Measurements from ENCODE around the gene RAB1A. TPM values are rescaled to one million over a fixed set of nuclear protein-coding genes. Genes with fewer than 3 reads are reported as not detected.

The RAB1A gene
- polyA plus RNA-seq, 1 experiment = 292 TPM

DNA sequence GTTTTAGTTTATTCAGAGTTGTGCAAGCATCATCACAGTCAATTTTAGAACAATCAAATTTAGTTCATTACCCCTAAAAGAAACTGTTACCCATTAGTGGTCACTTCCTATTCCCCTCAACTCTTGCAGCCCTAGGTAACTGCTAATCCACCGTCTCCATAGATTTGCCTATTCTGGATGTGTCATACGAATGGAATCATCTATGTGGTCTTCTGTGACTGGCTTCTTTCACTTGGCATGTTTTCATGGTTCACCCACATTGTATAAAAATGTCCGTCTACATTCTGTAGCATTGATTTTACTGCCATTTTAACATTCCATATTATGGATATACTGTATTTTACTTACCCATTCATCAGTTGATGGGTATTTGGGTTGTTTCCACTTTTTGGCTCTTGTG lies 79.0 kb downstream of the RAB1A start:
- Histone ChIP-seq H3K27ac (ENCODE audit: low read depth, low read length) (no peak overlapping the region), H3K27me3 (ENCODE audit: control insufficient read depth, insufficient read depth, low read length) (peaks cover 3% of the 10 kb centered on the region), H3K9me3 (ENCODE audit: control insufficient read depth, insufficient read depth, low read length) (peaks cover 3% of the 10 kb centered on the region; the same call in 1 of the 2 replicates), H3K4me3 (ENCODE audit: low read depth, low read length) (no peak overlapping the region)
- TF ChIP-seq, protein P1, sequence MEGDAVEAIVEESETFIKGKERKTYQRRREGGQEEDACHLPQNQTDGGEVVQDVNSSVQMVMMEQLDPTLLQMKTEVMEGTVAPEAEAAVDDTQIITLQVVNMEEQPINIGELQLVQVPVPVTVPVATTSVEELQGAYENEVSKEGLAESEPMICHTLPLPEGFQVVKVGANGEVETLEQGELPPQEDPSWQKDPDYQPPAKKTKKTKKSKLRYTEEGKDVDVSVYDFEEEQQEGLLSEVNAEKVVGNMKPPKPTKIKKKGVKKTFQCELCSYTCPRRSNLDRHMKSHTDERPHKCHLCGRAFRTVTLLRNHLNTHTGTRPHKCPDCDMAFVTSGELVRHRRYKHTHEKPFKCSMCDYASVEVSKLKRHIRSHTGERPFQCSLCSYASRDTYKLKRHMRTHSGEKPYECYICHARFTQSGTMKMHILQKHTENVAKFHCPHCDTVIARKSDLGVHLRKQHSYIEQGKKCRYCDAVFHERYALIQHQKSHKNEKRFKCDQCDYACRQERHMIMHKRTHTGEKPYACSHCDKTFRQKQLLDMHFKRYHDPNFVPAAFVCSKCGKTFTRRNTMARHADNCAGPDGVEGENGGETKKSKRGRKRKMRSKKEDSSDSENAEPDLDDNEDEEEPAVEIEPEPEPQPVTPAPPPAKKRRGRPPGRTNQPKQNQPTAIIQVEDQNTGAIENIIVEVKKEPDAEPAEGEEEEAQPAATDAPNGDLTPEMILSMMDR (IDR thresholded peaks at IDR 0.05; ENCODE audit: low read depth, low read length) = no peak
- ChIA-PET POLR2A (no interaction called here), CTCF (interaction anchor here (0.6 to 0.7 kb wide), 4 partner anchors 14 to 472 kb away, joined by 3 to 4 read pairs (median 3); no protein-coding TSS in a partner anchor)
- no peak for DNase-seq (ENCODE audit: low read depth, low spot score)

DNA sequence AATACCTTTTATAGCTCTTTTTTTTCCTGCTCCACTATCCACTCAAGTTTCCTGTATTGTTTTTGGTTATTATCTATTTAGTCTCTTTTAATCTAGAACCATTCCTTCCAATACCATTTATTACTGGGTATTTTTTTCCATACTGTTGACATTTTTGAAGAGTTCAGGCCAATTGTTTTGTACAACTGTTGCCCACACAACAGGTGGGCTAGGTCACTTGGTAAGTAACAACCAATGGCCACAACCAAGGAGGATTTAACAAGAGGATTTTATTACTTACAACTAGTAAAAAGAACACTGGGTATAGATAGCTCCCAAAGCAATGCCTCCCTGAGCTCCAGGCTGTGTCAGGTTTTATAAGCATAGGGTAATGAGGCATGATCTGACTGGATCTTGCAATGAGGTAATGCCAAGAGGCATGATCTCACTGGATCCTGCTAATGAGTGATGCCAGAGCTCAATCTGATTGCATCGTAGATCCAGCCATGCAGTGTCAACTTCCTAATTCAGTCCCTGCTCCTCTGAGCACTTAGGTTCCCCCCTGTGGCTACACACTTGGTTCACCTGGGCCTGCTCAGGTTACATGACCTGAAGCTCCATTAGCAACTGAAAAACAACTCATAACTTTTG lies 80.8 kb downstream of the RAB1A start:
- peaks cover 3% of the 10 kb centered on the region for H3K27me3 ChIP-seq (ENCODE audit: control insufficient read depth, insufficient read depth, low read length)
- peaks cover 7% of the 10 kb centered on the region; the same call in 1 of the 2 replicates for H3K9me3 ChIP-seq (ENCODE audit: control insufficient read depth, insufficient read depth, low read length)
- H3K4me3 ChIP-seq (ENCODE audit: low read depth, low read length) = no peak overlapping the region
- no peak for DNase-seq (ENCODE audit: low read depth, low spot score)
- ChIA-PET CTCF (interaction anchor here (0.6 to 1.5 kb wide), 6 partner anchors 8 to 435 kb away, joined by 3 to 5 read pairs (median 4); no protein-coding TSS in a partner anchor), POLR2A (interaction anchor here (0.6 kb wide), 1 partner anchor 114 kb away, joined by 6 read pairs; no protein-coding TSS in a partner anchor)
- TF ChIP-seq, protein P1 (IDR thresholded peaks at IDR 0.05; ENCODE audit: low read depth, low read length) = no peak
- no peak overlapping the region for H3K27ac ChIP-seq (ENCODE audit: low read depth, low read length)

DNA sequence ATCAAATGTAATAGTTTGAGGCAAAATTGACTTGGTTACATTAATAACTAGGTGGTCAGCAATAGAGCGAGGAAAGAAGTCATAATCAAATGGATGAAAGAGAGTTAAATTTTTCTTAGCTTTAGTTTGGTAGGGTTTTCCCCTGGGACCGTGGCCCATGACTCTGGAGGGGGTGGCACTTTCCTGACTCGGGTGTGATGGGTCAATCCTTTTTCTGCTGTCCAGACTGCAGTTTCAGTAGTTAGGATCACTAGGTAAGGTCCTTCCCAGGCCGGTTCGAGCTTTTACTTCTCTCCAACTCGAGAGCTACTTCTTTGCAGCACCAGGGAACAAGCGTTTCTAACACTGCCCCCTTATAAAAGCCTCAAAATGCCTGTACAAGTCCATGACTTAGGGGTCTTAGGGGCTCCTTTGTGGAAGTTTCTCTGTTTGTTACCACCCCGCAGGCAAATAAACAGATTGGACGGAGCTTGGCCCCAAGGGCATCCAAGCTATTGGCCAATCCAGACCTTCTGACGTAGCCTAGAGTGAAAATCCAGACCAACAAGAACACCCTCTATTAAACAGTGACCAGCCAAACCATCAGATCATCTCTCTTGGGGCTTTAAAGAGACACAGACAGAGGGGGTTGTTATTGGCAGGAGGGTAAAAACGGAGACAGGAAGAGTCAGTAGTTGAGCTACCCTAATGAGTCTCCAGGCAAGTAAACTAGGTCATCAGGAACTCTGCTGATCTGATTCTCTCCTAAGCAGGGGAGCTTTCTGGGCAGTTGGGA lies 83.1 kb downstream of the RAB1A start:
- ChIA-PET POLR2A (no interaction called here), CTCF (interaction anchor here (1.2 to 1.6 kb wide), 2 partner anchors 37 to 129 kb away, joined by 4 to 6 read pairs; no protein-coding TSS in a partner anchor)
- peaks cover 7% of the 10 kb centered on the region for H3K27me3 ChIP-seq (ENCODE audit: control insufficient read depth, insufficient read depth, low read length)
- TF ChIP-seq, protein P1 (IDR thresholded peaks at IDR 0.05; ENCODE audit: low read depth, low read length) = no peak
- H3K27ac ChIP-seq (ENCODE audit: low read depth, low read length) = no peak overlapping the region
- H3K4me3 ChIP-seq (ENCODE audit: low read depth, low read length) = no peak overlapping the region
- DNase-seq (ENCODE audit: low read depth, low spot score) = no peak
- peaks cover 16% of the 10 kb centered on the region for H3K9me3 ChIP-seq (ENCODE audit: control insufficient read depth, insufficient read depth, low read length)

DNA sequence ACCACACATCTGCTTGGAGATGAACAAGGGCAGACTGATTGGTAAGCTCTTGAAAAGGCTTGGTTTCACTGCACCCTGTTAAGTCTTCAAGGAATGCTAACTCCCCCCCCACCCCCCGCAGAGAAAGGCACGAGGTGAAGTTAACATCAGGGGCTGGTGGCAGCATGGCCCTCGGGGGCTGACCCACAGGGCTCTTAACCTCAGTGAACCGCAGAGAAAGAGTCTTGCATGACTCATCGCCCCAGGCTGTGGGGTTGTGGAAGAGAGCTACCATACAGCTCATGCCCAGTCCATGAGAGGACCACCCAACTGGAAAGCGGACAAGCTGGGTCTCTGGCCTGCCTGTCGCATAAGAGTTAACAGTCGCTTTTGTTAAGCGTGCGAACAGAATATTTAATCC lies 84.3 kb downstream of the RAB1A start:
- Histone ChIP-seq H3K27me3 (ENCODE audit: control insufficient read depth, insufficient read depth, low read length) (peaks cover 7% of the 10 kb centered on the region), H3K27ac (ENCODE audit: low read depth, low read length) (no peak overlapping the region), H3K4me3 (ENCODE audit: low read depth, low read length) (no peak overlapping the region), H3K9me3 (ENCODE audit: control insufficient read depth, insufficient read depth, low read length) (peaks cover 16% of the 10 kb centered on the region)
- POLR2A ChIA-PET = no interaction called here
- CTCF ChIA-PET = interaction anchor here (1.2 kb wide), 1 partner anchor 38 kb away, joined by 4 read pairs; no protein-coding TSS in a partner anchor
- DNase-seq (ENCODE audit: low read depth, low spot score) = no peak
- TF ChIP-seq, protein P1 (IDR thresholded peaks at IDR 0.05; ENCODE audit: low read depth, low read length) = no peak

Data from AG04450 (cell line).